GM18507 (cell line): ENCODE results near the gene FAM193A.
"Not testable (repeated sequence)": the region's sequence is repeated elsewhere in the genome, so short reads cannot be mapped to it uniquely, and the experiment has no call there.

Experiments used
- DNase-seq: peaks from one replicate; pipeline ENCODE4 v3.0.0; 2011; ENCODE audit warnings: low read depth; ENCODE audit not compliant: insufficient read length; ENCODE audit errors: extremely low spot score
- FAIRE-seq: peaks from 2 replicates; lab custom pipeline; 2011; peaks lifted over from hg19 to GRCh38; lab: Jason Lieb, UNC

Gene FAM193A

DNA sequence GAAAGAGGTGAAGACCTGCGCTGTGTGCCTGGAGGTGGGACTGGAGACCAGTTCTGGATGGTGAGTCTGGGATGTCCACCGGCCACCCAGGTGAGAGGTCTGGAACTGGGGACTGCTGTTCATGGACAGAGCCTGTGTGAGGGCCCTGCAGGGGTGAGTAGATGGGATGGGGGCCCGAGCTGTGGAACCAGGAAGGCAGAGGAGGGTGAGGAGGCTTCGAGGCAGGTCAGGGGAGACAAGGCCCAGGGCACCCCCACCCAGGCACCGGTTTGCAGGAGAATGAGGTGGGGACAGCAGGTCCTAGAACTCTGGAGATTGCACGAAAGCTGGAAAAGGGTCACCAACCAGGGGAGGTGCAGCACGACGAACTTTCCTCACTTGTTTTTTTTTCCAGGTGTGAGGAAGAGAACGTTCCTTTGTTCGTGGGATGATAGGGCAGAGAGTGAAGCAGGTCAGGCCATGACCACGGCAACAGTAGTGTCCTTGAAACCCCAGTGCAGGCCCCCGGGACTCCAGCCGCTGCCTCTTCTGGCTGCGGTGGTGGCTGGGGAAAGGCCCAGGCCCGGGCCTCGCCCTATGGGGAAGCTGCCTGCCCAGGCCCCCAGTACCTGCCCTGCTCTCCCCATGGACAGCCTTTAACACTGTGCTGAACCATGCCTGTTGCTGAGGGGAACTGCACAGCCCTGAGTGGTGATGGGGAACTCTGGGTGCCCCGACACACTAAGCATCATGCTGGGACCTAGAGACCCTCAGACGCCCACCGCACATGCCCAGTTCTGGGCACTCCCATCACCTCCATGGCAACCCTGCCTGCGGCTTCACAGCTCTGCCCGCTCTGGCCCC is 196.8 kb downstream of the FAM193A start:
- FAIRE-seq = no peak
- no peak for DNase-seq

GRCh38 chr4:2733844-2734574 is 197.6 kb downstream of the FAM193A start:
- no peak for DNase-seq
- no peak for FAIRE-seq

DNA sequence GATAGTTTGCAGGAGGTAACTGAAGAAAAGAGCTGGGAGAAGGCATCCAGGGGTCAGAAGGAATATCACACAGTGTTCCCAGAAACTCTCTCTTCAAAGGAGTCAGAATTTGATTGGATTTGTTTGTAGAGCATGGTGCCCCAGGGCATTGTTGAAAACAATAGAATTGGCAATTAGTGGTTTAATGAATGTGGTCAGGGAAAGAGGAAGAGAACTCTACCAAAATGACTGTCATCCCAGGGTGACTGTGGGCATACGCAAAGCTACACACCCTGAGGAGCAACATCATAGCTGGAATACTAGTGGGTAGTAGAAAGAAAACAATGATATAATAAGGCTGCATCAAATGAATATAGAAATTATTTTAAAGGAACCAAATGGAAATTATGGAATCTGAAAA is 198.2 kb downstream of the FAM193A start:
- DNase-seq (no peak), FAIRE-seq (peak; percentile 12)

- DNase-seq = no peak
- FAIRE-seq = no peak
These were observed 199.4 kb downstream of the FAM193A start for GRCh38 chr4:2735869-2736268.

DNA sequence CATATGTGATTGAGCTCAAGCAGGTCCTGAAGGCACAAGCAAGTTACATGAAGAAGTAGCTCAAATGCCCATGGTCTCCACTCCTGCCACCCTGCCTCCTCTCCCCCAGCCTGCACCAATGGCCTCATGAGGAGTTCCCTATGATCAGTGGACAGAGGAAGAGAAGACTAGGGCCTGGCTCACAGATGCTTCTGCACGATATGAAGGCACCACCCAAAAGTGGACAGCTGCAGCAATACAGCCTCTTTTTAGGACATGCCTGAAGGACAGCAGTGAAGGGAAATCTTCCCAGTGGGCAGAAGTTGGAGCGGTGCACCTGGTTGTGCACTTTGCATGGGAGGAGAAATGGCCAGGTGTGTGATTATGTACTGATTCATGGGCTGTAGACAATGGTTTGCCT is 201.8 kb downstream of the FAM193A start:
- FAIRE-seq = not testable (repeated sequence)

DNA sequence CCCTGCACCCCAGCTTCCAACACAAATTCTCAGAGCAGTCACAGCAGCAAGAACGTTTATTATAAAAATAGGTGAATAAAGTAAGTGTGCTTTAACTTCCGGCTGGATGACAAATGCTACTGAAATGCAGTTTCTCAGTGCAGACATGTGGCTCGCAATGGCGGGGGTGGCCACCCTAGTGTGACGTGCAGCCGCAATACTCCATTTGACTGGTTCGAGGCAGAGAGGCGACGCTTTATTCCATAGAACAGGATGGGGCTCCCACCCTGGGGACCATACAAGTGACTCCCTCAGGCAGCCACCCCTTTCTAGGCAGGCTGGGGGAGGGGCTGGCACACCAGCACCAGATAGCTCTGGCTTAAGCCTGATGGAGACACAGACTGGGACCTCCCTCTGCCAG is 205.2 kb downstream of the FAM193A start:
- no peak for DNase-seq
- FAIRE-seq = no peak

More for the DNA sequence above, 201.8 kb downstream of the FAM193A start:
- DNase-seq = not testable (repeated sequence)

GRCh38 chr4:2742081-2742822 is 205.8 kb downstream of the FAM193A start:
- no peak for FAIRE-seq
- DNase-seq = no peak

DNA sequence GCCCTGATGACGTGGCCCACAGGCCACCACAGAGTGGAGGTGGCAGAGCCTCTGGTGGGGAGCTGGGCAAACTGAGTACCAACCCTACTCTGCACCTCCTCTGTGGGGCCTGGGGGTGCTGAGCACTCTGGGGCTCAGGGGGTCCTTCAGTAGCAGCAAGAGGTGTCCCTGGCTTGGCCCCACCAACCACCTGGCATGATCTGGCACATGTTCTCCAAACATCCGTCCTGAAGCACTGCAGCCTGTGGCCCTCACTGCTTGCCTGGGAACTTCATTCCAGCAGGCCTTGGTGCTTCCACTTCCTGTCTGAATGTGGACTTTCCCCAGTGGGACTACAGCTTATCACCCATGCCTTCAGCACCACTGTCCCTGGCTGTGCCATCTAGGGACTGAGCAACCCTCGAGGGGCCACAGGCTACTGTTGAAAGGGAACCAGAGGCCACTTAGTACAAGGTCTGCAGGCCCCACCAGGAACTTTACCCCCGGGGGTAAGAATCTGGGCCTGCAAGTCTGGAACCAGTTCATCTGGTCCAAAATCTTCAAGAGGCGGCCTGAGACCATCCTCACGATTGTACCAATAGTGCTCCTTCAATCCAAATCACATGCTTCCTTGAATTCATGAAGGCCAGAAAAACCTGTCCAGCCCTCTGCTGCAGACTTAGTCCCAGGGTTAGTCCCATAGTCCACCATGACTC is 206.5 kb downstream of the FAM193A start:
- DNase-seq (no peak), FAIRE-seq (no peak)

GRCh38 chr4:2743518-2744445 is 207.3 kb downstream of the FAM193A start:
- DNase-seq (no peak), FAIRE-seq (no peak)

GRCh38 chr4:2744576-2745270 is 208.3 kb downstream of the FAM193A start:
- no peak for FAIRE-seq

GRCh38 chr4:2745516-2745915 is 209.1 kb downstream of the FAM193A start:
- FAIRE-seq = no peak
- no peak for DNase-seq

More at GRCh38 chr4:2744576-2745270, 208.3 kb downstream of the FAM193A start:
- no peak for DNase-seq

- DNase-seq (peak; percentile 82), FAIRE-seq (peak; percentile 100)
These were observed 209.7 kb downstream of the FAM193A start for GRCh38 chr4:2745981-2746806.

DNA sequence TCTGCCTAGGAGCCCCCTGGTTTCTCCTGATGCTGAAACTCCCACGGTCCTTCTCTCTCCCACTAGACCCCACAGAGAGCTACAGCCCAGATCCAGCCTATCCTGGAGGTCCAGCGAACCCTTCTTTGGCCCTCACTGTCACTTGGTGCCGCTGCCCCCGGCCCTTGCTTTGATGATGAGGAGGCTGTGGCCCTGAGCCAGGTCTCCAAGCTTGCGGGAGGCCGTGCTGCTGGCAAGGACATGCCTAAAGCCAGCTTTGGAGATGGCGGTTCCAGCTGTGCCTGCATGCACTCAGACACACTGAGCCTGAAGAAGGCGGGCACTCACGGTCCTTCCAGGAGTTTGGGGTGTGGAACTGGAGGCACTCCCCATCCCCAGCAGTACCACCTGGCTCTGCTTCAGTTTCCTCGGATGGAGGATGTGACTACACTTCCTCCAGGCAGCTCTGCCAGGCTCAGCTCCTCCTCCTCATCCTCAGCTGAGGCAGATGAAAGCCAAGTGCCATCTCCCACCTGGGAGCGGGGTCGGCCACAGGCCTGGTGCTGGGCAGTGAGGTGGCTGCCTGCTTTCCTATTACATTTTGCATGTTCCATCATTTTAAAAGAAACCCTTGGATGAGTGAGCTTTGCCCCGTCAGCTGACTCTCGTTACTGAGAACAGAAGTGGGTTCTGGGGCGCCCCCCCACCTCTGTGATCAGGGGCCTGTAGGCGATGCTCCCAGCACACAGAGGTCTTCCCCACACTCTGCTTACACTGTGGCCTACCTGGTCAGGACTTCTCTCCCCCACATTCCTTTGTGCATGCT is 210.6 kb downstream of the FAM193A start:
- peak; percentile 65 for FAIRE-seq
- DNase-seq = no peak

GRCh38 chr4:2750719-2751605 is 214.5 kb downstream of the FAM193A start:
- DNase-seq (no peak), FAIRE-seq (no peak)

- DNase-seq (no peak), FAIRE-seq (no peak)
These were observed 217.0 kb downstream of the FAM193A start for GRCh38 chr4:2753436-2753835.
